Skin epidermis (tissue), 12 donors: Measurements from ENCODE around the gene CLN5.
"Not testable (repeated sequence)": the region's sequence is repeated elsewhere in the genome, so short reads cannot be mapped to it uniquely, and the experiment has no call there.

Source experiments
- H3K27ac ChIP-seq, 21 experiments: fragments of 200-600 bp; sonication (generic) in 11 of 21; one replicate each; pipeline ENCODE4 v1.5.0; 2020; ENCODE audit warnings: mild to moderate bottlenecking in 3 of 21, inconsistent platforms in 2 of 21, moderate library complexity in 2 of 21
- H3K4me3 ChIP-seq, 7 experiments: fragments of 200-600 bp; sonication (generic) in 2 of 7; one replicate each; pipeline ENCODE4 v1.5.0; 2020; ENCODE audit warnings: inconsistent platforms in 2 of 7, mild to moderate bottlenecking in 2 of 7, moderate library complexity in 1 of 7

The CLN5 gene

DNA sequence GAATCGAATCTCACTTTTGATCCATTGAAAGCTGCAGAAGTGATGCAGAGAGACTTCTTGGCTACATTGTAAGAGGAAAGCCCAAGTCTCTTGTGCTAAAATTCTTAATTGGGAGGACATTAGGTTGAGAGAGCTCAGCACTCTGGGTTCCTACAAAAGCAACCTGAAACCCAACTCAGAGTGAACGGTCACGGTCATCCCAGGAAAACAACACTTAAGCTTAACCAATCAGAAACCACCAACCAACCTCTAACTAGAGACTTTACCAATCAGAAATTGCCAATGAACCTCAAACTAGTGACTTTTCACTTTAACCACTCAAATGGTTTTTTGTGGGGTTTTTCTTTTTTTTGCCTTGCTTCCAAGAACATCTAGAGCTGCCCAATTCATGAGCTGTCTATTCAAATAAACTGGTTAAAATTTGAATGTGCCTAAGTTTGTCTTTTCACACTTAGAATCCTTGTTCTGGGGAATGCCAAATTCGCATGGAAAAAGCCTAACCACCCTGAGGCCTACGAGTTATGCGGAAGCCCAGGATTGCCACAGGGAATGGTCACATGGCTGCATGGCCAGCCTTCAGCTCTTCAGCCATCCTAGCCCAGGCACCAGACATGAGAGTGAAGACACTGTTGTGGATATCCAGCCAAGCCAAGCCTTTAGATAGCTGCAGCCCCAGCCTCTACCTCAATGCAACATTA lies 17.8 kb upstream of the CLN5 start:
- no peak overlapping the region for H3K4me3 ChIP-seq
- H3K27ac ChIP-seq, result no peak overlapping the region

DNA sequence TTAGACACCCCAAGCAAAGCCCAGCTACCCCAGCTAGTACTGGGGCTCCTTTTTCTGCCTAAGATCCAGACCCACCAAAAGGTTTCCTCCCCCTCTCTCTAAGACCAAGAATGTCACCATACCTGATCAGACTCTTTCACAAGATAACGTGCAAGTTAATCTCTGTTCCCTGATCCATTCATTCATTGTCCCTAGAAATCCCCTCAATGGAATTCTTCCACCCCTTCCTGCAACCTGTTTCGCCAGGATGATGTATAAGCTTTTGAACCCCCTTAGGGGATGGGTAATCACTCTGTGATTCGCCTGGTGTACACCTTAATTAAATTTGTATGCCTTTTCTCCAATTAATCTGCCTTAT lies 17.3 kb upstream of the CLN5 start:
- H3K27ac ChIP-seq, result no peak overlapping the region
- H3K4me3 ChIP-seq, result no peak overlapping the region

DNA sequence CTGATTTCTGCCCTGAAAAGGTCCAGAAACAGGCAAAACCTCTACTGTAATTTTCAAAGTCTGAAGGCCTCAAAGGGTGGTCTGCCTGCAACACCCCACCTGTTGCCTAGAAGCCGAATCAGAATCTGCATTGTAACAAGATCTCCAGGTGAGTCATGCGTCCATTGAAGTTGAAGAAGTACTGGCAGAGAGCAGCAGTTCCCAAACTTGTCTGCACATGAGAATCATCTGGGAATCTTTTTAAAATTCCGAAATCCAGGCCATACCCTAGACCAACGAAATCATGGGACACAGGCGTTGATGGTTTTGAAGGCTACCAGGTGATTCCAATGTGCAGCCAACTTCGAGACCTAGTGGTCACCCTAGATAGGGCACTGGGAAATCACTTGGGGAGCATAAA lies 16.0 kb upstream of the CLN5 start:
- peak overlapping the region in 1 of 21 experiments; percentile 11 for H3K27ac ChIP-seq

DNA sequence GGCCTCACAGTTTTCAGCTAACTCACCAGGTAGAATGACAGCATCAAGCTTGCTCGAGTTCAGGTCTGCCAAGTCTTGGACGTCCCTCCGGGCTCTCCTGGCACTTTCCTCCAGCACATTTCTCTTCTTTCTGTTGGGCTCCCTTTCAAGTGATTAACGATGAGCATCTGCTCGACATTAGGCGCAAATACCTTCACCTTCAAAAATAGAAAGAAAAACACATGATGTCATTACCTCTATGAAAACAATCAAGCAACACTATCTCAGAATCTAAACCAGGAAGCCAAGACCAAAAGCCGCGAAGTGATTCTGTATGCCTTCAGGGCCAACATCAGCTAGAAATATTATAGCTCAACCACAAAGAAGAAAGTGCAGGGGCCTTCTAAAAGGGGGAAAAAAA lies 15.4 kb upstream of the CLN5 start:
- H3K4me3 ChIP-seq, result no peak overlapping the region

More for the DNA sequence above, 16.0 kb upstream of the CLN5 start:
- no peak overlapping the region for H3K4me3 ChIP-seq

DNA sequence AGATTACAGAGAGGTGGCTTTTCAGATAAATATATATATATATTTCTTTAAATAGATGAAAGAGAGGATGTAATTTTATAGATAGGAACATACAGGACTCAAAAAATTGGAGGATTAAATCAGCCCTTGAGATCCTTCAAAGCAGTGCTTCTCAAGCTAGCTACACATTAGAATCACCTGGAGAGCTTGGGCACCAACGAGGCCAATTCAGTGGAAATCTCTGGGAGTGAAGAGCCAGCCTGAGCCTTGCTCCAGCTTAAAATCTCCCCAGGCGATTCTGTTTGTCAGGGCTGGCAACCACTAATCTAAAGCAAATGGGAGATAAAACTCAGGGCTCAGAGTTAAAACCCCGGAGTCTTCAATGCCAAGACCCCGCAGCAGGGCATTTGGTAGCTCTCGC lies 15.0 kb upstream of the CLN5 start:
- Histone ChIP-seq H3K4me3 (no peak overlapping the region), H3K27ac (no peak overlapping the region)

More for the DNA sequence above, 15.4 kb upstream of the CLN5 start:
- H3K27ac ChIP-seq, result peak overlapping the region in 1 of 21 experiments; percentile 11

DNA sequence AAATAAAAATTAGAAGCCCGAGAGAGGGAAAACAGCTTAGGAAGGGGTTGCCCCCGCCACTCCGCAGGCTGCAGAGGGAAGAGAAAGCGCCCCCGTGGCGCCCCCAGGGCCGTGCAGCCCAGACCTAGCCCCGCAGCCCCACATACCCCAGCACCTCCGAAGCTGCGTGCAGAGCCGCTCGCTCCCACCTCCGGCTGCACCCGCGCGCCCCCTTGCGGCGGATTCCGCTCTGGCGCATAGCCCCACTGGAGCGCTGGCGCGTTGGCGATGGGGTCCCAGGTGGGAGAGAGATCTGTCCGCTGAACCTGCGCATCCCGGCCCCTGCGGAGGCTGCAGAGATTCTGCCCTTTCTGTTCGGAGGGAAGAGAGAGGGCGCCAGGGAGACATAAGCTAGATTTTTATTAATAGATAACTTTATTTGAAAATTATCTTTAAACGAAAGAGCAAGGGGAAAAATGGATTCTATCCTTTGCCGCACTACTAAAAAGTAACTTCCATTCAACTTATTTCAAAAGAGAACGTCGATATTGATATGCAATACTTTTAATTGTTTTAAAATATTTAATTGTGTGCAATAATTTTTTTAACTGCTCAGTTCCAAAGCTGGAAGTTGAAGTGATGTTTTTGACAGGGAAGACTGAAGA lies 11.7 kb upstream of the CLN5 start:
- H3K4me3 ChIP-seq, result peak overlapping the region in 2 of 7 experiments; percentile 20 to 29
- H3K27ac ChIP-seq, result no peak overlapping the region

DNA sequence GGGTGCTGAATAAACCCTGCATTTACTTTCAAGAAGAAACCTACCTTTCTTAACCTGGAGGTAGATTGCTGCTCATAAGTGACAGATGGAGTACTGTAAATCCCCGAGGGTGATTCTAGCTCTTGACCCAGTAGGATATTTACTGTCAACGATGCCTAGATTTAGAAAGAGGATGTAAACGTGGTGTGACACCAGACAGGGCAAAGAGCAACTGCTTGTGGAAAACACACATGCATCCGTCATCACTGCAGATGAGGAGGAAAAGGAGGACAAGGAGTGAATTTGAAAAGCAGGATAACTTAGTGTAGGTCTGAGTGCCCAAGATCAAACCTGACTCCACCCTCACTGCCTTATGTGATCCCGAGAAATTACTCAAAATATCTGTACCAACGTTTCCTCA lies 9.8 kb upstream of the CLN5 start:
- no peak overlapping the region for H3K27ac ChIP-seq
- no peak overlapping the region for H3K4me3 ChIP-seq

DNA sequence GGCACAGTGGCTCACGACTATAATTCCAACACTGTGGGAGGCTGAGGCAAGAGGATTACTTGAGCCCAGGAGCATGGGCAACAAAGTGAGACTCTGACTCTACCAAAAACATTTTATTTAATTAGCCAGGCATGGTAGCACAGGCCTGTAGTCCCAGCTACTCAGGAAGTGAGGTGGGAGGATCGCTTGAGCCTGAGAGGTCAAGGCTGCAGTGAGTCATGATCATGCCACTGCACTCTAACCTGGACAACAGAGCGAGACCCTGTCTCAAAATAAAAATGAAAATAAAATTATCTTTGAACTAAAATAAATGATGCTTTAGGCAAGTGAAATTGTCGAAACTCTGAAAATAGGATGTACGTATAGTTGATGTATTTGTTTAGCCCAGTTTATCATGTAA lies 8.2 kb upstream of the CLN5 start:
- no peak overlapping the region for H3K27ac ChIP-seq

DNA sequence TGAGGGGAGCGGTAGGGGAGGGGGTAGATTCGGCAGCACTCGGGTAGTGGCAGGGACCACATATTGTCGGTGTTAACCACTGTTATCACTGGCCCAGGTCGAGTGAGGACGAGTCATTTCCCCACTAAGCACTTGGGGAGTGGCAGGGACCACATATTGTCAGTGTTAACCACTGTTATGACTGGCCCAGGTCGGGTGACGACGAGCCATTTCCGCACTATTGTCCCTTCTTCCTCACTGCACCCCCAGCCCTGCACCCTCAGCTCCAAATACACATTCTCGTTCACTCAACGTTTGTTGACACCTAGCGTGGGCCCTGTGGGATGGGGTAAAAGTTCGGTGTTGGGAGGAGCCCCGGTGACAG lies 467 bp upstream of the CLN5 start:
- peak overlapping the region; percentile 57 to 98 (median 92) for H3K27ac ChIP-seq

More for the DNA sequence above, 8.2 kb upstream of the CLN5 start:
- H3K4me3 ChIP-seq, result no peak overlapping the region

DNA sequence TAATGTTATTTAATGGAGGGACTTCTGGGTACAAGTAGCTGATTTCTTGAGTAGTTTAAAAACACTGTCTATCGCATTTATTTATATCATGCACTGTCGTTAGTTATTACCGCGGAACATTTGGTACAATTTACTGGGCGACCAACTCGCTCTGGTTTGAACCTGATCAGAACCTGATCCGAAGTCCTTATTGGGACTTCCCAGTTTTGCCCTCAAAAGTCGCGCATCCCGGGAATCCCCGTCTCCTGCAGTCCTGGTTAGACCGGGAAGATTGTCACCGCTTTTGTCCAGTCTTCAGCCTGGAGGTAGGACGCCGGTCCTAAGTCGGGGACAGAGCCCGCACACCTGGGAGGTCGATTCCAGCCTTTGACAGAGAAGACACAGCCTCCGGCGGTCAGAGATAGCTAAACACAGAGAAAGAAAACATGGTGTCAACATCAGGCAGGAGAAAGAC lies 694 bp downstream of the CLN5 start:
- H3K27ac ChIP-seq, result peak overlapping the region in 20 of 21 experiments; percentile 81 to 98 (median 92)
- H3K4me3 ChIP-seq, result peak overlapping the region; percentile 55 to 90 (median 85)

More for the DNA sequence above, 467 bp upstream of the CLN5 start:
- peak overlapping the region; percentile 55 to 90 (median 85) for H3K4me3 ChIP-seq

DNA sequence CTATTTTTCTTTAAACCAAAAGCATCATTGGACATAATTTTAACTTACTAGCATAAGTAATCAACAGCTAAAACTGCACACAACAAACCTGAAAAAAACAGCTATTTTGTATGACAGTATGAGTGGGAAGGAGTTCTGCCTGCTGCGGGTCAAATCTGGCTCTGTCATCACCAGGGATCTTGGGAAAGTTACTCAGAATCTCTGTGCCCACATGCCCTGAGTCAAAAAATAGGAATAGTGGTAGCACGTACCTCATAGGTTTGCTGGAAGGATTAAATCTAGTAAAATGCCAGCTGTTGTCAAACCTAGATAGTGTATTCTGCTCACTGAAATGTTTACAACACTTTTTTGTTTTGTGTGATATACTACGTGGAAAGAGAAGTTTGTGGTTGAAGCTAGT lies 1.1 kb downstream of the CLN5 start:
- Histone ChIP-seq H3K4me3 (peak overlapping the region; percentile 55 to 90 (median 85)), H3K27ac (peak overlapping the region in 17 of 21 experiments; percentile 84 to 98 (median 93))

DNA sequence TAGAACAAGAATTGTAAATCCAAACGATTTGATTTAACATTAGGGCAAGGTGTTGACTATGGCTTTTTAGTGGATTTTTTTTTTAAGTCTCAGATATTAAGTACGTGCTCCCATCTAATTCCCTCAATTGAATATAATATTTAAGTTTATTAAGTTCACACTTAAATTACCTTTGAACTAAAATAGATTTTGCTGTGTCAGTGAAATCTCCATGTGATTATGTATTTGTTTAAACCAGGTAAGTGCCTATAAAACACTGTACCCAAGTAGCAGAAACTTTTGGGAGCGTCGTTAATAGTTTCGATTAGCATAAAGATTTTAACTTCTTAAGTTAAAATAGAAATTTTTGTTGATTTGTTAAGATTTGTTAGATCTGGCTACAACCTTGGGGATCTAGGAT lies 1.6 kb downstream of the CLN5 start:
- Histone ChIP-seq H3K27ac (no peak overlapping the region), H3K4me3 (no peak overlapping the region)

DNA sequence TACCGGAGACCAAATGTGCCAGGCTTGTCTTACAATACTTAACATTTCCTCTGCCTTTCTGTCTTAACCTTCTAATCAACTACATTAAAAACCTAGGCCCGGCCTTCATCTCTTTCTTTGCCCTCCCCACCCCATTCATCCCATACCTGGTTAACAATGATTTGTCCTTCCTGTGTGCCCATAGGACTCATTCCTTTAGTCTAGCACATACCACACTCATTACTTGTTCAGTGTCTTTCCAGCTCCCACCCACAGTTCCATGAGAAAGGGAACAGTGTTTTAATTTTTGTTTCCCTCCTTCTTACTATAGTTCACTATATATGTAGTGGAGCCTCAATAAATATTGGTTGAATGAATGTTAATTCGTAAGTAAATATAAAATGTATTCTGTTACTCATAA lies 2.4 kb downstream of the CLN5 start:
- no peak overlapping the region for H3K27ac ChIP-seq
- no peak overlapping the region for H3K4me3 ChIP-seq

DNA sequence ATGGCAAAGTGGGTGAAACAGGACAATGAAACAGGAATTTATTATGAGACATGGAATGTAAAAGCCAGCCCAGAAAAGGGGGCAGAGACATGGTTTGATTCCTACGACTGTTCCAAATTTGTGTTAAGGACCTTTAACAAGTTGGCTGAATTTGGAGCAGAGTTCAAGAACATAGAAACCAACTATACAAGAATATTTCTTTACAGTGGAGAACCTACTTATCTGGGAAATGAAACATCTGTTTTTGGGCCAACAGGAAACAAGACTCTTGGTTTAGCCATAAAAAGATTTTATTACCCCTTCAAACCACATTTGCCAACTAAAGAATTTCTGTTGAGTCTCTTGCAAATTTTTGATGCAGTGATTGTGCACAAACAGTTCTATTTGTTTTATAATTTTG lies 8.6 kb downstream of the CLN5 start:
- Histone ChIP-seq H3K4me3 (no peak overlapping the region), H3K27ac (no peak overlapping the region)

DNA sequence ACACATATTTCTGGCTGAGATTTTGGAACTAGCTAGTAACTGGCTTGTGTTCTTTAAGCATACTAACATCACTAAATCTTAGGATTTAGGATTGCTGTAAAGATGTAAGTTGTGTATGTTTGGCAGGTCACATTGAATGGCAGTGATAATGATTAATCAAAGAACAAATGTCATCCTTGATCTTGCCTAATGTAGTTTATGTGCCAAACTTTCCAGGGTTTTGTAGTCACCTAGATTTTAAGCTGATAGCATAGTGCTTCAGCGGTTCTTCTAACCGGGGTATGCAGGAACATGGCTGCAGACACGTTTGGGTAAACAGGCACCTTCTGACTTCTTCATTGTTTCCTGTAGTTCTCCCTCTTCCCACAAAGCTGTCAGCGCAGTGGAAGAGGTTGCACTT lies 9.7 kb downstream of the CLN5 start:
- Histone ChIP-seq H3K4me3 (no peak overlapping the region), H3K27ac (no peak overlapping the region)

DNA sequence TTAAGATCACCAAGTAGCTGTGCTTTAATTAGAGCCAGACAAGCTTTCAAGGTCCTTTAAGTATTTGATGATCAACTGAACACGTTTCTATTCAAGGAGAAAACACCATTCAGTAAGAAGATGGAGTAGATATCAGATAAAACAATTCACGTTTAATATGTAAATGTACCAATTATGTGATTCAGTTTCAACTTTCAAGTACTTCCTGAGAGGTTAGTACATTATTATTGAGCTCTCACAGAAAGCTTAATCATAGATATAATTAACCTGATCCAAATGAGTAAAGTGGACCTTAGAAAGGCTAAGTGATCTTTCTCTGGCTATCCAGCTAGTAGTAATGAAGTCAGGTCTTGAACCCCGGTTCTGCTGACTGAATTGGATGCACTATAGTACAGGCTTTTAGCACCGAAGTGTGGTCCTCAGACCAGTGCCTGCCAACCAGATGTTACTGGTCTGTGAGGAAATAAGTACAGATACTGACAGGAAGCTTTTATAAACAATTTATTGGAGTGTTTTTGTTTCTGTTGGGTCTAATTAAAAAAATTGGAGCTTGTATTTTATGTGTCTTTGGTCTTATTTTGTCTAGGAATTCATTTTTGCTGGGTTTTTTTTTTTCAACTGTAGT lies 10.2 kb downstream of the CLN5 start:
- Histone ChIP-seq H3K4me3 (no peak overlapping the region), H3K27ac (peak overlapping the region in 1 of 21 experiments; percentile 1)

DNA sequence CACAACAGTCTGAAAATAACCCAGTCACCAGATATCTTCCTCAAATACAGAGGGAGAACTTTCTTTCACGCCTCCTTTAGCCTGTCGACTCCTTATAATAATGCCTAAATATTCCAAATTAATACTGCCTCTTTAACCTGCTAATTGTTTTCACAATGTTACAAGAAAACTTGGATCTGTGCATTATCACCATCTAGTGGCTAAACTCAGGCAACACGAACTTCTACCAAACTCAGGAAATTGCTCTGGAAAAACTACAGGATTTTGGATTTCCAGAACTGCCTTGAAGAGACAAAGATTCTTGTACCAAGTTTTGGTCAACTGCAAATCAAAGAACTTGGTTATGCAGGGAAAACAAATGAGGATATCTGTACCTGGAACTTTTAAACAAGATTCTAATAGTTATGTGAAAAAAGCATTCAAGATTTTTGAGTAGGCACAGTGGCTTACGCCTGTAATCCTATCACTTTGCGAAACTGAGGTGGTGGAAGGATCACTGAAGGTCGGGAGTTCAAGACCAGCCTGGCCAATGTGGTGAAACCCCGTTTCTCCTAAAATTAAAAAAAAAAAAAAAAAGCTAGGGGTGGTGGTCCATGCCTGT lies 10.8 kb downstream of the CLN5 start:
- peak overlapping the region in 1 of 21 experiments; percentile 1 for H3K27ac ChIP-seq
- no peak overlapping the region for H3K4me3 ChIP-seq

DNA sequence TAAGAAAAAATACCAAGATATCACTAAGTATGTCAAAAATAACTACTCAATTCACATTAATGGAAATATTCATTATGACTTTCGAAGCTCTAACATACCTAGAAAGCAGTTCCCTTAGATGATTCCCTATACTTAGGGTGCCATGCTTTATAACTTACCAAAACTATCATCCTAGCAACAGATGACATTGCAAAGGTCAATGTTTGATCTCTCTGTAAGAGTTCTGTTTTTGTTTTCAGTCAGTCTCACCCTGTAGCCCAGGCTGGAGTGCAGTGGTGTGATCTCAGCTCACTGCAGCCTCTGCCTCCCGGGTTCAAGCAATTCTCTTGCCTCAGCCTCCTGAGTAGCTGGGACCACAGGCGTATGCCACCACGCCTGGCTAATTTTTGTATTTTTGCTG lies 16.5 kb downstream of the CLN5 start:
- H3K4me3 ChIP-seq, H3K27ac ChIP-seq: not testable (repeated sequence)

DNA sequence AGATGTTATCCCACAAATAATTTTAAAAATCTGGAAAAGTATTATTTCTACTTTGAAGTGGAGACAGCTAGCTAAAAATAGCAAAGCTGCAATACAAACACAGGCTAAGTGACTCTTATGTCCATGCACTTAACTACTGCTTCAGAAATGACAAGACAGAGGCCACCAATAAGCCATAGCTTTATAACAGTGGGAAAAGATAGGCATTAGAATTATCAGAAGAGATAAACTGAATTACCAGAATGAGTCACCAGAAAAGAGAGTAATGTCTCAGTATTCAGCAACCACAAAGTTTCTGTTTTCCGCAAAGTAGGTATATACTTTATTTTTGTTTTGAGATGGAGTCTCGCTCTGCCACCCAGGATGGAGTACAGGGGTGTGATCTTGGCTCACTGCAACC lies 17.1 kb downstream of the CLN5 start:
- H3K27ac ChIP-seq, result no peak overlapping the region
- no peak overlapping the region for H3K4me3 ChIP-seq

DNA sequence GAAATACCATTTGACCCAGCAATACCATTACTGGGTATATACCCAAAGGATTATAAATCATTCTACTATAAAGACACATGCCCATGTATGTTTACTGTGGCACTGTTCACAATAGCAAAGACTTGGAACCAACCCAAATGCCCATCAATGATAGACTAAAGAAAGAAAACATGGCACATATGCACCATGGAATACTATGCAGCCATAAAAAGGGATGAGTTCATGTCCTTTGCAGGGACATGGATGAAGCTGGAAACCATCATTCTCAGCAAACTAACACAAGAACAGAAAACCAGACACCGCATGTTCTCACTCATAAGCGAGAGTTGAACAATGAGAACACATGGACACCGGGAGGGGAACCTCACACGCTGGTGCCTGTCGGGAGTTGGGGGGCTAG lies 17.8 kb downstream of the CLN5 start:
- not testable (repeated sequence) for H3K27ac ChIP-seq, H3K4me3 ChIP-seq
